Activated CD4-positive, alpha-beta T cell treated with anti-CD3 and anti-CD28 coated beads for 36 hours (primary cell): ENCODE data around the gene PAPOLG. TPM values are rescaled to one million over a fixed set of nuclear protein-coding genes. Genes with fewer than 3 reads are reported as not detected.

Experiments used
- ATAC-seq: fragments of 200-7000 bp; cut with Tn5 transposase; one replicate; pipeline ENCODE4 v1.10.0; 2021; ENCODE audit warnings: mild to moderate bottlenecking, moderate library complexity
- CTCF ChIA-PET: fragments of 350-600 bp; sonication (Branson Sonifier 250); formaldehyde crosslinking; loops from one replicate; lab custom pipeline; 2021; ENCODE audit warnings: antibody characterized with exemption; lab: Charles Lee
- POLR2A ChIA-PET: fragments of 350-600 bp; sonication (Branson Sonifier 250); formaldehyde crosslinking; loops from one replicate; lab custom pipeline; 2021; ENCODE audit warnings: antibody characterized with exemption, inconsistent platforms; lab: Charles Lee
- DNase-seq: peaks from one replicate; pipeline ENCODE4 v3.0.0-alpha.2; 2020
- H3K27ac Mint-ChIP-seq: one replicate; pipeline ENCODE4 v1.8.0; 2021; ENCODE audit warnings: mixed read lengths
- H3K27me3 Mint-ChIP-seq: one replicate; pipeline ENCODE4 v1.8.0; 2021; ENCODE audit warnings: mixed read lengths
- H3K36me3 Mint-ChIP-seq: one replicate; pipeline ENCODE4 v1.8.0; 2021; ENCODE audit warnings: low read depth, mixed read lengths
- H3K4me1 Mint-ChIP-seq: one replicate; pipeline ENCODE4 v1.8.0; 2021; ENCODE audit warnings: mixed read lengths
- H3K4me3 Mint-ChIP-seq: one replicate; pipeline ENCODE4 v1.8.0; 2021; ENCODE audit warnings: mild to moderate bottlenecking, moderate library complexity, mixed read lengths
- H3K9me3 Mint-ChIP-seq: one replicate; pipeline ENCODE4 v1.8.0; 2021; ENCODE audit warnings: low read depth, mixed read lengths
- intact Hi-C, 2 experiments: fragments of 100-400 bp; cut with DNase I in 1 of 2; cut with micrococcal nuclease in 1 of 2; formaldehyde crosslinking; loops; one replicate each; pipeline versions ENCODE4 v1.14.2 to v1.15.1; 2022 to 2024; cut with DNase I, micrococcal nuclease
- total RNA-seq, 2 experiments: library from RNA; stranded (reverse); gene quantifications; one replicate each; pipeline ENCODE4 v1.2.3, GENCODE V29; 2021

PAPOLG gene
- total RNA-seq, 2 experiments from 2014 or later = 13.8 to 14.2 TPM

GRCh38 chr2:60738679-60739078, 17.4 kb upstream of the PAPOLG start:
- POLR2A ChIA-PET = no interaction called here
- CTCF ChIA-PET = interaction anchor here (2.2 kb wide), 1 partner anchor 31 kb away, joined by 7 read pairs; no protein-coding TSS in a partner anchor
- H3K9me3 Mint-ChIP-seq = no peaks in the 10 kb centered on the region

GRCh38 chr2:60739156-60739555, 16.9 kb upstream of the PAPOLG start:
- no peak overlapping the region for H3K4me3 Mint-ChIP-seq
- DNase-seq = no peak
- POLR2A ChIA-PET = interaction anchor here (0.5 kb wide), 1 partner anchor 933 kb away, joined by 5 read pairs; no protein-coding TSS in a partner anchor
- no peak overlapping the region for H3K27ac Mint-ChIP-seq
- H3K4me1 Mint-ChIP-seq = peaks cover 4% of the 10 kb centered on the region
- H3K9me3 Mint-ChIP-seq = no peaks in the 10 kb centered on the region
- peaks cover 22% of the 10 kb centered on the region for H3K27me3 Mint-ChIP-seq
- H3K36me3 Mint-ChIP-seq = no peaks in the 10 kb centered on the region
- intact Hi-C loops = no loop called here
- no peak for ATAC-seq
- CTCF ChIA-PET = interaction anchor here (1.6 to 2.2 kb wide), 2 partner anchors 29 to 32 kb away, joined by 4 to 7 read pairs; no protein-coding TSS in a partner anchor

More at GRCh38 chr2:60738679-60739078, 17.4 kb upstream of the PAPOLG start:
- Mint-ChIP-seq H3K4me3 (no peak overlapping the region), H3K36me3 (no peaks in the 10 kb centered on the region), H3K27ac (no peak overlapping the region), H3K27me3 (peaks cover 22% of the 10 kb centered on the region), H3K4me1 (peaks cover 4% of the 10 kb centered on the region)
- no peak for DNase-seq
- ATAC-seq = no peak
- intact Hi-C loops = no loop called here

GRCh38 chr2:60741576-60741975, 14.5 kb upstream of the PAPOLG start:
- DNase-seq (no peak), ATAC-seq (no peak)
- H3K27ac Mint-ChIP-seq = no peak overlapping the region
- ChIA-PET CTCF (no interaction called here), POLR2A (interaction anchor here (0.8 kb wide), 1 partner anchor 19 kb away, joined by 3 read pairs; no protein-coding TSS in a partner anchor)
- H3K4me3 Mint-ChIP-seq = no peak overlapping the region
- peaks cover 7% of the 10 kb centered on the region for H3K27me3 Mint-ChIP-seq
- H3K36me3 Mint-ChIP-seq = no peaks in the 10 kb centered on the region
- intact Hi-C loops = no loop called here
- H3K4me1 Mint-ChIP-seq = peaks cover 8% of the 10 kb centered on the region
- H3K9me3 Mint-ChIP-seq = no peaks in the 10 kb centered on the region

GRCh38 chr2:60742419-60742818, 13.6 kb upstream of the PAPOLG start:
- H3K36me3 Mint-ChIP-seq = no peaks in the 10 kb centered on the region
- H3K27ac Mint-ChIP-seq = no peak overlapping the region
- POLR2A ChIA-PET = interaction anchor here (0.8 kb wide), 1 partner anchor 20 kb away, joined by 3 read pairs; no protein-coding TSS in a partner anchor
- H3K9me3 Mint-ChIP-seq = no peaks in the 10 kb centered on the region
- H3K27me3 Mint-ChIP-seq = peaks cover 7% of the 10 kb centered on the region
- ATAC-seq (no peak), DNase-seq (no peak)
- H3K4me1 Mint-ChIP-seq = peaks cover 8% of the 10 kb centered on the region
- intact Hi-C loops = no loop called here
- CTCF ChIA-PET = interaction anchor here (0.9 kb wide), 1 partner anchor 257 kb away, joined by 4 read pairs; no protein-coding TSS in a partner anchor
- H3K4me3 Mint-ChIP-seq = no peak overlapping the region

GRCh38 chr2:60745330-60745729, 10.7 kb upstream of the PAPOLG start:
- peaks cover 8% of the 10 kb centered on the region for H3K4me1 Mint-ChIP-seq
- CTCF ChIA-PET = interaction anchor here (0.6 to 1.0 kb wide), 2 partner anchors 10 to 213 kb away, joined by 4 to 5 read pairs; partner anchors contain the start of gene PAPOLG
- intact Hi-C loops = no loop called here
- H3K9me3 Mint-ChIP-seq = no peaks in the 10 kb centered on the region
- no peaks in the 10 kb centered on the region for H3K36me3 Mint-ChIP-seq
- no peak overlapping the region for H3K27ac Mint-ChIP-seq
- H3K4me3 Mint-ChIP-seq = no peak overlapping the region
- DNase-seq (no peak), ATAC-seq (no peak)
- POLR2A ChIA-PET = interaction anchor here (0.6 kb wide), 1 partner anchor 11 kb away, joined by 4 read pairs; the partner anchor contains the start of gene PAPOLG
- H3K27me3 Mint-ChIP-seq = no peaks in the 10 kb centered on the region

- intact Hi-C loops = no loop called here
- Mint-ChIP-seq H3K27me3 (no peaks in the 10 kb centered on the region), H3K9me3 (no peaks in the 10 kb centered on the region), H3K36me3 (no peaks in the 10 kb centered on the region), H3K27ac (no peak overlapping the region), H3K4me3 (no peak overlapping the region), H3K4me1 (peaks cover 8% of the 10 kb centered on the region)
- DNase-seq (no peak), ATAC-seq (no peak)
- ChIA-PET POLR2A (no interaction called here), CTCF (interaction anchor here (1.0 to 2.2 kb wide), 2 partner anchors 10 to 38 kb away, joined by 5 to 7 read pairs; partner anchors contain the start of gene PAPOLG)
Observed at GRCh38 chr2:60745761-60746160, 10.3 kb upstream of the PAPOLG start.

GRCh38 chr2:60746318-60746717, 9.8 kb upstream of the PAPOLG start:
- Mint-ChIP-seq H3K36me3 (no peaks in the 10 kb centered on the region), H3K27ac (no peak overlapping the region), H3K27me3 (no peaks in the 10 kb centered on the region), H3K4me1 (peaks cover 8% of the 10 kb centered on the region), H3K4me3 (no peak overlapping the region), H3K9me3 (no peaks in the 10 kb centered on the region)
- DNase-seq = no peak
- ChIA-PET POLR2A (no interaction called here), CTCF (interaction anchor here (0.7 to 2.2 kb wide), 2 partner anchors 39 to 41 kb away, joined by 3 to 7 read pairs; no protein-coding TSS in a partner anchor)
- ATAC-seq = no peak
- intact Hi-C loops = no loop called here

GRCh38 chr2:60759654-60760053, 3.6 kb downstream of the PAPOLG start:
- H3K9me3 Mint-ChIP-seq = no peaks in the 10 kb centered on the region
- DNase-seq (no peak), ATAC-seq (no peak)
- H3K27me3 Mint-ChIP-seq = no peaks in the 10 kb centered on the region
- POLR2A ChIA-PET = no interaction called here
- CTCF ChIA-PET = interaction anchor here (1.0 to 1.1 kb wide), 2 partner anchors 10 to 14 kb away, joined by 3 to 4 read pairs; no protein-coding TSS in a partner anchor
- H3K4me1 Mint-ChIP-seq = peaks cover 46% of the 10 kb centered on the region
- intact Hi-C loops = loop anchor here (5.0 kb wide), 2 partner anchors 52 to 778 kb away; partner anchors contain the start of gene XPO1 (in 1 of the 2)
- peak overlapping the region; percentile 57 for H3K27ac Mint-ChIP-seq
- H3K4me3 Mint-ChIP-seq = no peak overlapping the region
- peaks cover 38% of the 10 kb centered on the region for H3K36me3 Mint-ChIP-seq

GRCh38 chr2:60764736-60765534, 8.9 kb downstream of the PAPOLG start:
- Mint-ChIP-seq H3K4me3 (no peak overlapping the region), H3K27me3 (no peaks in the 10 kb centered on the region), H3K9me3 (no peaks in the 10 kb centered on the region), H3K27ac (no peak overlapping the region), H3K36me3 (peaks cover 55% of the 10 kb centered on the region), H3K4me1 (peaks cover 39% of the 10 kb centered on the region)
- POLR2A ChIA-PET = no interaction called here
- DNase-seq (no peak), ATAC-seq (peak; percentile 36)
- CTCF ChIA-PET = interaction anchor here (0.9 kb wide), 1 partner anchor 55 kb away, joined by 3 read pairs; no protein-coding TSS in a partner anchor
- intact Hi-C loops = no loop called here

- ATAC-seq = no peak
- H3K9me3 Mint-ChIP-seq = no peaks in the 10 kb centered on the region
- H3K4me3 Mint-ChIP-seq = no peak overlapping the region
- H3K36me3 Mint-ChIP-seq = peaks cover 53% of the 10 kb centered on the region
- intact Hi-C loops = no loop called here
- CTCF ChIA-PET = interaction anchor here (0.9 to 1.2 kb wide), 2 partner anchors 57 to 233 kb away, joined by 3 read pairs; no protein-coding TSS in a partner anchor
- no peak for DNase-seq
- H3K27me3 Mint-ChIP-seq = no peaks in the 10 kb centered on the region
- POLR2A ChIA-PET = no interaction called here
- H3K27ac Mint-ChIP-seq = no peak overlapping the region
- peaks cover 29% of the 10 kb centered on the region for H3K4me1 Mint-ChIP-seq
Observed at GRCh38 chr2:60766283-60766682, 10.2 kb downstream of the PAPOLG start.

GRCh38 chr2:60771508-60771907, 15.4 kb downstream of the PAPOLG start:
- Mint-ChIP-seq H3K4me3 (no peak overlapping the region), H3K4me1 (peaks cover 12% of the 10 kb centered on the region), H3K36me3 (peaks cover 50% of the 10 kb centered on the region), H3K9me3 (no peaks in the 10 kb centered on the region), H3K27me3 (no peaks in the 10 kb centered on the region), H3K27ac (no peak overlapping the region)
- DNase-seq (no peak), ATAC-seq (no peak)
- ChIA-PET POLR2A (no interaction called here), CTCF (interaction anchor here (0.6 to 1.8 kb wide), 5 partner anchors 12 to 227 kb away, joined by 3 to 7 read pairs (median 3); no protein-coding TSS in a partner anchor)
- intact Hi-C loops = no loop called here
